Liver (tissue), 9 donors: ENCODE data around the gene MUC6. TPM values are rescaled to one million over a fixed set of nuclear protein-coding genes. Genes with fewer than 3 reads are reported as not detected.

ENCODE experiments used
- DNase-seq: peaks from one replicate; pipeline ENCODE4 v3.0.0-alpha.2; 2017; ENCODE audit warnings: low spot score
- H3K27ac ChIP-seq, 2 donors: one replicate each; pipeline ENCODE4 v1.7.0; 2013; ENCODE audit warnings: inconsistent platforms in 2 of 2, low read length in 2 of 2, control low read depth in 1 of 2, low read depth in 1 of 2, mild to moderate bottlenecking in 1 of 2
- H3K27me3 ChIP-seq, 4 donors: one replicate each; pipeline versions ENCODE4 v1.6.1 to v1.7.0; 2013; ENCODE audit warnings: low read length in 3 of 4, inconsistent platforms in 1 of 4, mild to moderate bottlenecking in 1 of 4, moderate library complexity in 1 of 4; ENCODE audit not compliant: control insufficient read depth in 4 of 4, insufficient read depth in 4 of 4
- H3K36me3 ChIP-seq, 4 donors: one replicate each; pipeline versions ENCODE4 v1.6.1 to v1.7.0; 2013; ENCODE audit warnings: low read length in 3 of 4, mild to moderate bottlenecking in 3 of 4, low read depth in 1 of 4, moderate library complexity in 1 of 4; ENCODE audit not compliant: control insufficient read depth in 4 of 4, insufficient read depth in 3 of 4
- H3K4me1 ChIP-seq, 4 donors: one replicate each; pipeline versions ENCODE4 v1.6.1 to v1.7.0; 2013; ENCODE audit warnings: low read length in 3 of 4, mild to moderate bottlenecking in 3 of 4, moderate library complexity in 1 of 4; ENCODE audit not compliant: control insufficient read depth in 4 of 4, insufficient read depth in 4 of 4
- H3K4me3 ChIP-seq, 3 donors: one replicate each; pipeline versions ENCODE4 v1.6.1 to v1.7.0; 2013; ENCODE audit warnings: low read length in 3 of 3, control low read depth in 1 of 3, low read depth in 1 of 3, mild to moderate bottlenecking in 1 of 3
- H3K9ac ChIP-seq, 2 donors: one replicate each; pipeline ENCODE4 v1.7.0; 2013; ENCODE audit warnings: low read length in 2 of 2, mild to moderate bottlenecking in 2 of 2, moderate library complexity in 2 of 2, control low read depth in 1 of 2, low read depth in 1 of 2
- H3K9me3 ChIP-seq, 4 donors: one replicate each; pipeline versions ENCODE4 v1.6.1 to v1.7.0; 2013; ENCODE audit warnings: low read length in 3 of 4; ENCODE audit not compliant: control insufficient read depth in 4 of 4
- ATF3 ChIP-seq: IDR thresholded peaks from 2 replicates; pipeline ENCODE4 v1.6.1; 2016; ENCODE audit warnings: antibody characterized with exemption
- EGR1 ChIP-seq, 2 donors: IDR thresholded peaks; 2 replicates each; pipeline ENCODE4 v1.6.1; 2016 to 2018; ENCODE audit warnings: antibody characterized with exemption in 2 of 2, low read depth in 2 of 2
- FOXA1 ChIP-seq: IDR thresholded peaks from 2 replicates; pipeline ENCODE4 v1.6.1; 2016; ENCODE audit warnings: antibody characterized with exemption
- FOXA2 ChIP-seq: IDR thresholded peaks from 2 replicates; pipeline ENCODE4 v1.6.1; 2016; ENCODE audit warnings: antibody characterized with exemption
- GABPA ChIP-seq, 2 donors: IDR thresholded peaks in 1 of 2; conservative IDR thresholded peaks in 1 of 2; 2 replicates each; pipeline ENCODE4 v1.6.1; 2016; ENCODE audit warnings: antibody characterized with exemption in 2 of 2, mild to moderate bottlenecking in 1 of 2, moderate library complexity in 1 of 2
- HNF4A ChIP-seq, 2 donors: conservative IDR thresholded peaks; 2 replicates each; pipeline ENCODE4 v1.6.1; 2016; ENCODE audit warnings: antibody characterized with exemption in 2 of 2, mild to moderate bottlenecking in 2 of 2
- NR2F2 ChIP-seq: IDR thresholded peaks from 2 replicates; pipeline ENCODE4 v1.6.1; 2016; ENCODE audit warnings: antibody characterized with exemption
- RAD21 ChIP-seq, 2 donors: IDR thresholded peaks; 2 replicates each; pipeline ENCODE4 v1.6.1; 2016; ENCODE audit warnings: antibody characterized with exemption in 2 of 2, mild to moderate bottlenecking in 2 of 2
- SP1 ChIP-seq: IDR thresholded peaks from 2 replicates; pipeline ENCODE4 v1.6.1; 2018; ENCODE audit warnings: antibody characterized with exemption, mild to moderate bottlenecking
- TAF1 ChIP-seq: conservative IDR thresholded peaks from 2 replicates; pipeline ENCODE4 v1.6.1; 2016; ENCODE audit warnings: antibody characterized with exemption, mild to moderate bottlenecking
- YY1 ChIP-seq: IDR thresholded peaks from 2 replicates; pipeline ENCODE4 v1.6.1; 2016; ENCODE audit warnings: antibody characterized with exemption, mild to moderate bottlenecking
- WGBS: extraction: QIAGEN DNeasy Blood & Tissue Kit; methylation state at CpG from one replicate; pipeline ENCODE4 v1.1.7; 2013; 5-methylcytosine and 5-hydroxymethylcytosine counted together
- polyA plus RNA-seq, 2 donors: library from polyadenylated mRNA; stranded (reverse) in 1 of 2; unstranded in 1 of 2; fragments of 200-250 nt in 1 of 2; fragments of >200 nt in 1 of 2; fragmentation: Nextera tagmentation in 1 of 2; extraction: Ambion mirVana in 1 of 2; gene quantifications; one replicate each; pipeline versions ENCODE4 v1.2.1 to v1.2.3, GENCODE V29; 2013 to 2015
- total RNA-seq, 2 donors: library from RNA; depleted of rRNA; stranded (reverse); fragments of >200 nt; gene quantifications; one replicate each; pipeline ENCODE4 v1.2.3, GENCODE V29; 2014
- TF ChIP-seq, protein P1 (sequence below): IDR thresholded peaks from 2 replicates; pipeline ENCODE4 v1.6.1; 2016; ENCODE audit warnings: antibody characterized with exemption
- TF ChIP-seq, protein P2 (sequence below): fragments of 150-350 bp; IDR thresholded peaks from 2 replicates; pipeline ENCODE4 v1.5.1; 2017; ENCODE audit warnings: improper control_type of control experiment, low read depth, low read length; ENCODE audit not compliant: missing input control
- TF ChIP-seq, protein P3 (sequence below): IDR thresholded peaks from 2 replicates; pipeline ENCODE4 v1.6.1; 2016; ENCODE audit warnings: antibody characterized with exemption
- TF ChIP-seq, protein P4 (sequence below): IDR thresholded peaks from 2 replicates; pipeline ENCODE4 v1.6.1; 2016; ENCODE audit warnings: antibody characterized with exemption, mild to moderate bottlenecking
- donor health status: healthy.
- donor health status: healthy.
- donor health status: healthy.
- donor health status: healthy.
- donor health status: healthy.

The MUC6 gene
- total and polyA plus RNA-seq, 4 donors: 0.05 to 0.54 (median 0.18) TPM

DNA sequence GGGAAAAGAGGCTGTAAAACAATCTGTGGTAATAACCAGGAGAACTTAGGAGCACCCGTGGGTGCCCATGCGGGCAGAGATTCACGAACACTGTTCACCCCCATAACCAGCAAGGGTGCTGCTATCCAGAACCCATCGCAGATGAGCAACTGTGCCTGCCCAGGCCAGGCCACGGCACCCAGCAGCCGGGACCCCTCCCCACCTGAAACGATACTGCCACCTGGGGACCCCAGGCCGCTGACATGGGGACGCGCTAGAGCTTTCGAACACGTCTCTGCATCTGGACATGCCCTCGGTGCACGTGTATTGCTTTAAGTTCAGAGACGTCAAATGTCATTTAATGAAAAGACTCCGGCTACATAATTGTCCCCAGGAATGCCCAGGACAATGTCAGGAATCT is 23.9 kb upstream of the MUC6 start (continued):
- TF ChIP-seq, protein P1, sequence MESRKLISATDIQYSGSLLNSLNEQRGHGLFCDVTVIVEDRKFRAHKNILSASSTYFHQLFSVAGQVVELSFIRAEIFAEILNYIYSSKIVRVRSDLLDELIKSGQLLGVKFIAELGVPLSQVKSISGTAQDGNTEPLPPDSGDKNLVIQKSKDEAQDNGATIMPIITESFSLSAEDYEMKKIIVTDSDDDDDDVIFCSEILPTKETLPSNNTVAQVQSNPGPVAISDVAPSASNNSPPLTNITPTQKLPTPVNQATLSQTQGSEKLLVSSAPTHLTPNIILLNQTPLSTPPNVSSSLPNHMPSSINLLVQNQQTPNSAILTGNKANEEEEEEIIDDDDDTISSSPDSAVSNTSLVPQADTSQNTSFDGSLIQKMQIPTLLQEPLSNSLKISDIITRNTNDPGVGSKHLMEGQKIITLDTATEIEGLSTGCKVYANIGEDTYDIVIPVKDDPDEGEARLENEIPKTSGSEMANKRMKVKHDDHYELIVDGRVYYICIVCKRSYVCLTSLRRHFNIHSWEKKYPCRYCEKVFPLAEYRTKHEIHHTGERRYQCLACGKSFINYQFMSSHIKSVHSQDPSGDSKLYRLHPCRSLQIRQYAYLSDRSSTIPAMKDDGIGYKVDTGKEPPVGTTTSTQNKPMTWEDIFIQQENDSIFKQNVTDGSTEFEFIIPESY: no peak
- no peak for TF ChIP-seq EGR1 (IDR thresholded peaks at IDR 0.05; ENCODE audit: low read depth in 2 of 2)
- TF ChIP-seq NR2F2: no peak
- no peak for TF ChIP-seq HNF4A (conservative IDR thresholded peaks at IDR 0.05)

GRCh38 chr11:1059759-1060158 is 23.2 kb upstream of the MUC6 start:
- Histone ChIP-seq H3K9me3 (peaks cover 2 to 3% (median 2%) of the 10 kb centered on the region in 4 donors), H3K27me3 (no peaks in the 10 kb centered on the region), H3K36me3 (no peaks in the 10 kb centered on the region), H3K4me3 (no peak overlapping the region), H3K27ac (no peak overlapping the region), H3K4me1 (no peaks in the 10 kb centered on the region), H3K9ac (no peak overlapping the region)
- no peak for TF ChIP-seq HNF4A (conservative IDR thresholded peaks at IDR 0.05)
- TF ChIP-seq, protein P2, sequence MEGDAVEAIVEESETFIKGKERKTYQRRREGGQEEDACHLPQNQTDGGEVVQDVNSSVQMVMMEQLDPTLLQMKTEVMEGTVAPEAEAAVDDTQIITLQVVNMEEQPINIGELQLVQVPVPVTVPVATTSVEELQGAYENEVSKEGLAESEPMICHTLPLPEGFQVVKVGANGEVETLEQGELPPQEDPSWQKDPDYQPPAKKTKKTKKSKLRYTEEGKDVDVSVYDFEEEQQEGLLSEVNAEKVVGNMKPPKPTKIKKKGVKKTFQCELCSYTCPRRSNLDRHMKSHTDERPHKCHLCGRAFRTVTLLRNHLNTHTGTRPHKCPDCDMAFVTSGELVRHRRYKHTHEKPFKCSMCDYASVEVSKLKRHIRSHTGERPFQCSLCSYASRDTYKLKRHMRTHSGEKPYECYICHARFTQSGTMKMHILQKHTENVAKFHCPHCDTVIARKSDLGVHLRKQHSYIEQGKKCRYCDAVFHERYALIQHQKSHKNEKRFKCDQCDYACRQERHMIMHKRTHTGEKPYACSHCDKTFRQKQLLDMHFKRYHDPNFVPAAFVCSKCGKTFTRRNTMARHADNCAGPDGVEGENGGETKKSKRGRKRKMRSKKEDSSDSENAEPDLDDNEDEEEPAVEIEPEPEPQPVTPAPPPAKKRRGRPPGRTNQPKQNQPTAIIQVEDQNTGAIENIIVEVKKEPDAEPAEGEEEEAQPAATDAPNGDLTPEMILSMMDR: no peak
- TF ChIP-seq, protein P1: no peak
- TF ChIP-seq ATF3: no peak
- TF ChIP-seq YY1: no peak
- TF ChIP-seq TAF1: no peak
- TF ChIP-seq, protein P3, sequence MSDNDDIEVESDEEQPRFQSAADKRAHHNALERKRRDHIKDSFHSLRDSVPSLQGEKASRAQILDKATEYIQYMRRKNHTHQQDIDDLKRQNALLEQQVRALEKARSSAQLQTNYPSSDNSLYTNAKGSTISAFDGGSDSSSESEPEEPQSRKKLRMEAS: no peak
- TF ChIP-seq FOXA2: no peak
- no peak for TF ChIP-seq SP1
- no peak for TF ChIP-seq GABPA (IDR thresholded peaks at IDR 0.05 in 1 of 2, conservative IDR thresholded peaks at IDR 0.05 in 1 of 2)
- no peak for TF ChIP-seq RAD21 (IDR thresholded peaks at IDR 0.05)
- TF ChIP-seq EGR1 (IDR thresholded peaks at IDR 0.05; ENCODE audit: low read depth in 2 of 2): no peak
- TF ChIP-seq, protein P4, sequence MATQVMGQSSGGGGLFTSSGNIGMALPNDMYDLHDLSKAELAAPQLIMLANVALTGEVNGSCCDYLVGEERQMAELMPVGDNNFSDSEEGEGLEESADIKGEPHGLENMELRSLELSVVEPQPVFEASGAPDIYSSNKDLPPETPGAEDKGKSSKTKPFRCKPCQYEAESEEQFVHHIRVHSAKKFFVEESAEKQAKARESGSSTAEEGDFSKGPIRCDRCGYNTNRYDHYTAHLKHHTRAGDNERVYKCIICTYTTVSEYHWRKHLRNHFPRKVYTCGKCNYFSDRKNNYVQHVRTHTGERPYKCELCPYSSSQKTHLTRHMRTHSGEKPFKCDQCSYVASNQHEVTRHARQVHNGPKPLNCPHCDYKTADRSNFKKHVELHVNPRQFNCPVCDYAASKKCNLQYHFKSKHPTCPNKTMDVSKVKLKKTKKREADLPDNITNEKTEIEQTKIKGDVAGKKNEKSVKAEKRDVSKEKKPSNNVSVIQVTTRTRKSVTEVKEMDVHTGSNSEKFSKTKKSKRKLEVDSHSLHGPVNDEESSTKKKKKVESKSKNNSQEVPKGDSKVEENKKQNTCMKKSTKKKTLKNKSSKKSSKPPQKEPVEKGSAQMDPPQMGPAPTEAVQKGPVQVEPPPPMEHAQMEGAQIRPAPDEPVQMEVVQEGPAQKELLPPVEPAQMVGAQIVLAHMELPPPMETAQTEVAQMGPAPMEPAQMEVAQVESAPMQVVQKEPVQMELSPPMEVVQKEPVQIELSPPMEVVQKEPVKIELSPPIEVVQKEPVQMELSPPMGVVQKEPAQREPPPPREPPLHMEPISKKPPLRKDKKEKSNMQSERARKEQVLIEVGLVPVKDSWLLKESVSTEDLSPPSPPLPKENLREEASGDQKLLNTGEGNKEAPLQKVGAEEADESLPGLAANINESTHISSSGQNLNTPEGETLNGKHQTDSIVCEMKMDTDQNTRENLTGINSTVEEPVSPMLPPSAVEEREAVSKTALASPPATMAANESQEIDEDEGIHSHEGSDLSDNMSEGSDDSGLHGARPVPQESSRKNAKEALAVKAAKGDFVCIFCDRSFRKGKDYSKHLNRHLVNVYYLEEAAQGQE: no peak
- TF ChIP-seq NR2F2: no peak
- no peak for TF ChIP-seq FOXA1
- 68% methylated on average over 15 of the region's 15 CpGs for WGBS
- DNase-seq: no peak
